GM12878 (cell line): ENCODE data around the gene MRPL21. TPM values are rescaled to one million over a fixed set of nuclear protein-coding genes. Genes with fewer than 3 reads are reported as not detected.

Experiments used
- ATAC-seq: fragments of 200-7000 bp; cut with Tn5 transposase; 3 replicates; pipeline ENCODE4 v1.9.1; 2020; ENCODE audit warnings: mild to moderate bottlenecking, moderate library complexity
- BruUV-seq: library from RNA; stranded (reverse); fragments of 400-500 nt; replicated peaks from 2 replicates; lab custom pipeline; 2021; lab: Mats Ljungman, UMichigan
- CTCF ChIA-PET: fragments of 300-600 bp; sonication (Branson Sonifier 250); formaldehyde crosslinking; extraction: SDS; loops from one replicate; lab custom pipeline; 2021; ENCODE audit warnings: inconsistent platforms; lab: Yijun Ruan, JAX
- POLR2A ChIA-PET: fragments of 350-600 bp; formaldehyde crosslinking; extraction: SDS; loops from one replicate; lab custom pipeline; 2021; ENCODE audit warnings: inconsistent platforms; lab: Charles Lee
- RAD21 ChIA-PET: fragments of 300-600 bp; sonication (Branson Sonifier 250); formaldehyde crosslinking; loops from one replicate; lab custom pipeline; 2023; ENCODE audit warnings: antibody characterized with exemption; ENCODE audit not compliant: unreplicated experiment; lab: Charles Lee
- SMC1A ChIA-PET: fragments of 300-600 bp; sonication (Branson Sonifier 250); formaldehyde crosslinking; loops from one replicate; lab custom pipeline; 2023; ENCODE audit not compliant: unreplicated experiment, uncharacterized antibody; lab: Charles Lee
- DNase-seq: peaks from one replicate; pipeline ENCODE4 v3.0.0-alpha.2; 2011; ENCODE audit warnings: low read depth, low spot score
- FAIRE-seq: peaks from 3 replicates; lab custom pipeline; 2011; peaks lifted over from hg19 to GRCh38; lab: Jason Lieb, UNC
- H2AFZ ChIP-seq: 2 replicates; pipeline ENCODE4 v1.6.0; 2011; ENCODE audit warnings: low read depth, low read length, control low read depth; ENCODE audit not compliant: control insufficient read depth
- H3K27ac ChIP-seq: 2 replicates; pipeline ENCODE4 v1.5.1; 2011; ENCODE audit warnings: control low read depth; ENCODE audit not compliant: control insufficient read depth, insufficient read depth
- H3K27me3 ChIP-seq, 2 experiments: replicated peaks in 1 of 2; 2 replicates each; pipeline versions ENCODE4 v1.6.0 to v1.6.1; 2011; ENCODE audit warnings: low read length in 1 of 2; ENCODE audit not compliant: control insufficient read depth in 2 of 2, insufficient read depth in 2 of 2
- H3K36me3 ChIP-seq, 2 experiments: 2 replicates each; pipeline ENCODE4 v1.5.1; 2011; ENCODE audit warnings: low read length in 1 of 2; ENCODE audit not compliant: control insufficient read depth in 2 of 2, insufficient read depth in 2 of 2
- H3K4me1 ChIP-seq: 2 replicates; pipeline ENCODE4 v1.6.1; 2011; ENCODE audit warnings: mild to moderate bottlenecking, low read length, moderate library complexity, mixed read lengths; ENCODE audit not compliant: control insufficient read depth, insufficient read depth
- H3K4me2 ChIP-seq: 2 replicates; pipeline ENCODE4 v1.6.0; 2011; ENCODE audit warnings: control low read depth; ENCODE audit not compliant: control insufficient read depth, insufficient read depth
- H3K4me3 ChIP-seq: fragments of 200-600 bp; sonication (generic); 2 replicates; pipeline ENCODE4 v1.5.1; 2016
- H3K79me2 ChIP-seq: 2 replicates; pipeline ENCODE4 v1.6.0; 2011; ENCODE audit warnings: low read length; ENCODE audit not compliant: control insufficient read depth, insufficient read depth
- H3K9ac ChIP-seq: 2 replicates; pipeline ENCODE4 v1.8.0; 2011; ENCODE audit warnings: low read length, control low read depth, mixed read lengths; ENCODE audit not compliant: control insufficient read depth, insufficient read depth
- H3K9me3 ChIP-seq: replicated peaks from 3 replicates; pipeline ENCODE4 v1.5.1; 2011; ENCODE audit warnings: mild to moderate bottlenecking, low read length; ENCODE audit not compliant: control insufficient read depth, insufficient read depth
- H4K20me1 ChIP-seq: 2 replicates; pipeline ENCODE4 v1.6.0; 2011; ENCODE audit not compliant: control insufficient read depth, insufficient read depth
- BCL11A ChIP-seq: IDR thresholded peaks from 2 replicates; pipeline ENCODE4 v1.6.1; 2011; ENCODE audit warnings: low read depth, low read length
- BHLHE40 ChIP-seq, 2 experiments: fragments of 450-650 bp in 1 of 2; IDR thresholded peaks; 2 replicates each; pipeline ENCODE4 v1.6.1; 2011 to 2017; ENCODE audit warnings: low read depth in 2 of 2, borderline replicate concordance in 1 of 2, improper control_type of control experiment in 1 of 2, low read length in 1 of 2, mild to moderate bottlenecking in 1 of 2
- KDM1A ChIP-seq: fragments of 200-600 bp; sonication (generic); IDR thresholded peaks from 2 replicates; pipeline ENCODE4 v1.6.1; 2016; ENCODE audit warnings: borderline replicate concordance
- MEF2B ChIP-seq: fragments of 450-650 bp; IDR thresholded peaks from 2 replicates; pipeline ENCODE4 v1.6.1; 2018; ENCODE audit warnings: mild to moderate bottlenecking, moderate library complexity; ENCODE audit not compliant: partially characterized antibody, poor library complexity, severe bottlenecking
- MTA2 ChIP-seq: fragments of 450-650 bp; IDR thresholded peaks from 2 replicates; pipeline ENCODE4 v1.6.1; 2016; ENCODE audit warnings: low read depth, mild to moderate bottlenecking, moderate library complexity
- NBN ChIP-seq: fragments of 450-650 bp; IDR thresholded peaks from 2 replicates; pipeline ENCODE4 v1.6.1; 2016
- NRF1 ChIP-seq: conservative IDR thresholded peaks from 2 replicates; pipeline ENCODE4 v1.6.1; 2011; ENCODE audit warnings: mild to moderate bottlenecking, low read depth, low read length, improper control_type of control experiment
- PAX5 ChIP-seq: IDR thresholded peaks from 2 replicates; pipeline ENCODE4 v1.6.1; 2011; ENCODE audit warnings: low read depth, low read length, borderline replicate concordance
- POLR2AphosphoS5 ChIP-seq: IDR thresholded peaks from 2 replicates; pipeline ENCODE4 v1.6.1; 2011; ENCODE audit warnings: mild to moderate bottlenecking, low read length, inconsistent platforms
- SPI1 ChIP-seq: IDR thresholded peaks from 2 replicates; pipeline ENCODE4 v1.6.1; 2011; ENCODE audit warnings: low read depth, mild to moderate bottlenecking, low read length, moderate library complexity, borderline replicate concordance; ENCODE audit not compliant: insufficient read depth
- ZNF217 ChIP-seq: fragments of 450-650 bp; IDR thresholded peaks from 2 replicates; pipeline ENCODE4 v1.6.1; 2017; ENCODE audit warnings: antibody characterized with exemption, mild to moderate bottlenecking
- WGBS: methylation state at CpG from one replicate; pipeline ENCODE4 v1.1.6; 2016; ENCODE audit warnings: low lambda C conversion rate; ENCODE audit not compliant: insufficient replicate concordance, insufficient coverage; ENCODE audit errors: missing lambda C conversion rate; 5-methylcytosine and 5-hydroxymethylcytosine counted together
- in situ Hi-C: fragments of 300-500 bp; cut with MboI; formaldehyde crosslinking; loops from 9 replicates; pipeline ENCODE4 v1.14.3; 2018; ENCODE audit warnings: mixed read lengths
- intact Hi-C: fragments of 100-400 bp; cut with micrococcal nuclease; formaldehyde crosslinking; loops from one replicate; pipeline ENCODE4 v1.14.2; 2022; ENCODE audit not compliant: unreplicated experiment
- polyA plus RNA-seq, 11 experiments: library from polyadenylated mRNA; depleted of rRNA in 4 of 11; unstranded in 6 of 11; stranded (reverse) in 5 of 11; fragments of >200 nt; fragmentation: Nextera tagmentation in 4 of 11; fragmentation: Illumina TruSeq in 1 of 11; extraction: Ambion mirVana in 4 of 11; extraction: Trizol in 1 of 11; gene quantifications; 1 replicate in 1 of 11; 2 replicates in 10 of 11; pipeline versions ENCODE4 v1.2.1 to v1.2.3, GENCODE V29; 2011 to 2016; ENCODE audit warnings: inconsistent platforms in 2 of 11, missing spikeins in 2 of 11, low read depth in 1 of 11
- total RNA-seq, 4 experiments: library from RNA; depleted of rRNA in 3 of 4; stranded (reverse); fragments of >200 nt in 3 of 4; fragmentation: Illumina TruSeq in 1 of 4; extraction: Trizol in 1 of 4; gene quantifications; 2 replicates each; pipeline versions ENCODE4 v1.2.1 to v1.2.3, GENCODE V29; 2013 to 2021
- TF ChIP-seq, protein P1 (sequence below): fragments of 150-350 bp; IDR thresholded peaks from 2 replicates; pipeline ENCODE4 v1.6.1; 2016; ENCODE audit warnings: low read depth, low read length
- TF ChIP-seq, protein P2 (sequence below): fragments of 450-650 bp; IDR thresholded peaks from 2 replicates; pipeline ENCODE4 v1.6.1; 2017; ENCODE audit warnings: mild to moderate bottlenecking, moderate library complexity
- TF ChIP-seq, protein P3 (sequence below): IDR thresholded peaks from 2 replicates; pipeline ENCODE4 v1.6.1; 2012; ENCODE audit warnings: low read depth, low read length, improper control_type of control experiment

Gene MRPL21
- total and polyA plus RNA-seq, 10 of the 15 experiments (the other 5 are each of a cell fraction or from before 2014, with no cell fraction given): 86.6 to 283 (median 130) TPM

DNA sequence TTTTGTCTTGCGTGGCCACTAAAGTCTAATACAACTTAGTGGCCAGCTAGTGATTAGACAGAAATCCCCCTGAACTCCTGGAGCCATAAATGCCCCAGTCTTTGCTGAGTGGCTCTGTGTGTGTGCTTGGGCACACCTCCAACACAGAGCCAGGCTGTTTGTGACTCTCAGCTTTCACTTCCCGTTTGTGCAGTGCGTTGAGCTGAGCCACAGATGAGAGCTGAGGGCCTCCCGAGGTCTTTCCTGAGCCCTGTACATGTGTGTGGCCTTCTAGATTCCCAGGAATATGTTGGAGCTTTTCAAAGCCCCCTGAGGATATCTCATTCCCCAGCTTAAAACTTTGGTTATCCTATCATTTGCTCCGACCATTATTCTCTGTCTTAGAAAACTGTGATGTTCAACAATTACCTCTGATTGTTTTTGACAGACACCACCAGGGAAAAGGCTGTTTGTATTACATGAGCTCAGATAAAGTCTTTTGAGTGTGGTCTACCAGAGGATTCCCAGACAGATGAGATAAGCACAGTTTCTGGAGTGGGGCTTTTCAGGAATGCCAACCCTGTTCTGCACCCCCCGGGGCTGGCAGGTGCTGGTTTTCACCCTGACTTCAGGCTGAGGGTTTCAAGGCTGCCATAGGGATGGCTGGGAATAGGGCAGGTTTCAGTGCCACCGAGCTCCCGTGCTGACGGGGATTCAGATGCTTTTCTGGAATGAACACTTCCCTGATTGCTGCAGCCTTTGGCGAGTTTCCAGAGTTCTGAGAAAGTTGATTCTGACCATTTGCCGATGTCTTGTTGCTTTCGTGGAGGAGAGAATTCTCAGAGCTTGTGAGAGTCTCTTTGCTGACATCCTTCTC, 23.9 kb upstream of the MRPL21 start:
- no peaks in the 10 kb centered on the region for H4K20me1 ChIP-seq
- peak overlapping the region; percentile 38 for H3K27ac ChIP-seq
- POLR2A ChIA-PET: interaction anchor here (0.6 to 1.0 kb wide), 2 partner anchors 24 to 101 kb away, joined by 3 read pairs; partner anchors contain the start of genes IGHMBP2 and MRPL21
- SMC1A ChIA-PET: interaction anchor here (1.1 to 1.2 kb wide), 2 partner anchors 26 to 128 kb away, joined by 4 read pairs; no protein-coding TSS in a partner anchor
- H3K27me3 ChIP-seq: no peaks in the 10 kb centered on the region
- WGBS: 64% methylated on average over 12 of the region's 12 CpGs
- H3K9ac ChIP-seq: no peak overlapping the region
- peaks cover 18% of the 10 kb centered on the region in 2 experiments; a peak in 3 of 4 replicates for H3K36me3 ChIP-seq
- DNase-seq: peak; percentile 42
- no TSS peak for BruUV-seq
- H3K79me2 ChIP-seq: no peaks in the 10 kb centered on the region
- CTCF ChIA-PET: interaction anchor here (0.5 to 0.8 kb wide), 3 partner anchors 25 to 743 kb away, joined by 3 read pairs; no protein-coding TSS in a partner anchor
- RAD21 ChIA-PET: no interaction called here
- no peak overlapping the region for H3K4me2 ChIP-seq
- peaks cover 11% of the 10 kb centered on the region for H3K4me1 ChIP-seq
- intact Hi-C loops (no loop called here), in situ Hi-C loops (no loop called here)
- peak; percentile 83 for FAIRE-seq
- no peak overlapping the region for H3K4me3 ChIP-seq
- H2AFZ ChIP-seq: no peak overlapping the region
- peaks cover 14% of the 10 kb centered on the region for H3K9me3 ChIP-seq
- ATAC-seq: peak; percentile 100
- TF ChIP-seq MTA2 (peak; percentile 32; the same call in 1 of the 2 replicates), NRF1 (no peak), SPI1 (peak; percentile 98), BCL11A (no peak), KDM1A (no peak), MEF2B (peak; percentile 21), BHLHE40 (IDR thresholded peaks at IDR 0.05; ENCODE audit: borderline replicate concordance in 1 of 2, low read depth in 2 of 2, low read length in 1 of 2) (peak in 1 of 2 experiments; percentile 39; a peak in 1 of 4 replicates), ZNF217 (no peak), NBN (0 out of 2 replicates have a peak, but pooled peaks have one; percentile 34), PAX5 (peak; percentile 42; the same call in 1 of the 2 replicates), POLR2AphosphoS5 (no peak)
- TF ChIP-seq, protein P1, sequence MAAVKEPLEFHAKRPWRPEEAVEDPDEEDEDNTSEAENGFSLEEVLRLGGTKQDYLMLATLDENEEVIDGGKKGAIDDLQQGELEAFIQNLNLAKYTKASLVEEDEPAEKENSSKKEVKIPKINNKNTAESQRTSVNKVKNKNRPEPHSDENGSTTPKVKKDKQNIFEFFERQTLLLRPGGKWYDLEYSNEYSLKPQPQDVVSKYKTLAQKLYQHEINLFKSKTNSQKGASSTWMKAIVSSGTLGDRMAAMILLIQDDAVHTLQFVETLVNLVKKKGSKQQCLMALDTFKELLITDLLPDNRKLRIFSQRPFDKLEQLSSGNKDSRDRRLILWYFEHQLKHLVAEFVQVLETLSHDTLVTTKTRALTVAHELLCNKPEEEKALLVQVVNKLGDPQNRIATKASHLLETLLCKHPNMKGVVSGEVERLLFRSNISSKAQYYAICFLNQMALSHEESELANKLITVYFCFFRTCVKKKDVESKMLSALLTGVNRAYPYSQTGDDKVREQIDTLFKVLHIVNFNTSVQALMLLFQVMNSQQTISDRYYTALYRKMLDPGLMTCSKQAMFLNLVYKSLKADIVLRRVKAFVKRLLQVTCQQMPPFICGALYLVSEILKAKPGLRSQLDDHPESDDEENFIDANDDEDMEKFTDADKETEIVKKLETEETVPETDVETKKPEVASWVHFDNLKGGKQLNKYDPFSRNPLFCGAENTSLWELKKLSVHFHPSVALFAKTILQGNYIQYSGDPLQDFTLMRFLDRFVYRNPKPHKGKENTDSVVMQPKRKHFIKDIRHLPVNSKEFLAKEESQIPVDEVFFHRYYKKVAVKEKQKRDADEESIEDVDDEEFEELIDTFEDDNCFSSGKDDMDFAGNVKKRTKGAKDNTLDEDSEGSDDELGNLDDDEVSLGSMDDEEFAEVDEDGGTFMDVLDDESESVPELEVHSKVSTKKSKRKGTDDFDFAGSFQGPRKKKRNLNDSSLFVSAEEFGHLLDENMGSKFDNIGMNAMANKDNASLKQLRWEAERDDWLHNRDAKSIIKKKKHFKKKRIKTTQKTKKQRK: no peak
- TF ChIP-seq, protein P2, sequence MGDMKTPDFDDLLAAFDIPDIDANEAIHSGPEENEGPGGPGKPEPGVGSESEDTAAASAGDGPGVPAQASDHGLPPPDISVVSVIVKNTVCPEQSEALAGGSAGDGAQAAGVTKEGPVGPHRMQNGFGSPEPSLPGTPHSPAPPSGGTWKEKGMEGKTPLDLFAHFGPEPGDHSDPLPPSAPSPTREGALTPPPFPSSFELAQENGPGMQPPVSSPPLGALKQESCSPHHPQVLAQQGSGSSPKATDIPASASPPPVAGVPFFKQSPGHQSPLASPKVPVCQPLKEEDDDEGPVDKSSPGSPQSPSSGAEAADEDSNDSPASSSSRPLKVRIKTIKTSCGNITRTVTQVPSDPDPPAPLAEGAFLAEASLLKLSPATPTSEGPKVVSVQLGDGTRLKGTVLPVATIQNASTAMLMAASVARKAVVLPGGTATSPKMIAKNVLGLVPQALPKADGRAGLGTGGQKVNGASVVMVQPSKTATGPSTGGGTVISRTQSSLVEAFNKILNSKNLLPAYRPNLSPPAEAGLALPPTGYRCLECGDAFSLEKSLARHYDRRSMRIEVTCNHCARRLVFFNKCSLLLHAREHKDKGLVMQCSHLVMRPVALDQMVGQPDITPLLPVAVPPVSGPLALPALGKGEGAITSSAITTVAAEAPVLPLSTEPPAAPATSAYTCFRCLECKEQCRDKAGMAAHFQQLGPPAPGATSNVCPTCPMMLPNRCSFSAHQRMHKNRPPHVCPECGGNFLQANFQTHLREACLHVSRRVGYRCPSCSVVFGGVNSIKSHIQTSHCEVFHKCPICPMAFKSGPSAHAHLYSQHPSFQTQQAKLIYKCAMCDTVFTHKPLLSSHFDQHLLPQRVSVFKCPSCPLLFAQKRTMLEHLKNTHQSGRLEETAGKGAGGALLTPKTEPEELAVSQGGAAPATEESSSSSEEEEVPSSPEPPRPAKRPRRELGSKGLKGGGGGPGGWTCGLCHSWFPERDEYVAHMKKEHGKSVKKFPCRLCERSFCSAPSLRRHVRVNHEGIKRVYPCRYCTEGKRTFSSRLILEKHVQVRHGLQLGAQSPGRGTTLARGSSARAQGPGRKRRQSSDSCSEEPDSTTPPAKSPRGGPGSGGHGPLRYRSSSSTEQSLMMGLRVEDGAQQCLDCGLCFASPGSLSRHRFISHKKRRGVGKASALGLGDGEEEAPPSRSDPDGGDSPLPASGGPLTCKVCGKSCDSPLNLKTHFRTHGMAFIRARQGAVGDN: peak; percentile 13; the same call in 1 of the 2 replicates
- TF ChIP-seq, protein P3, sequence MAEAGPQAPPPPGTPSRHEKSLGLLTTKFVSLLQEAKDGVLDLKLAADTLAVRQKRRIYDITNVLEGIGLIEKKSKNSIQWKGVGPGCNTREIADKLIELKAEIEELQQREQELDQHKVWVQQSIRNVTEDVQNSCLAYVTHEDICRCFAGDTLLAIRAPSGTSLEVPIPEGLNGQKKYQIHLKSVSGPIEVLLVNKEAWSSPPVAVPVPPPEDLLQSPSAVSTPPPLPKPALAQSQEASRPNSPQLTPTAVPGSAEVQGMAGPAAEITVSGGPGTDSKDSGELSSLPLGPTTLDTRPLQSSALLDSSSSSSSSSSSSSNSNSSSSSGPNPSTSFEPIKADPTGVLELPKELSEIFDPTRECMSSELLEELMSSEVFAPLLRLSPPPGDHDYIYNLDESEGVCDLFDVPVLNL: no peak
